Superior temporal gyrus (tissue), 1 donor: ENCODE measurements around the gene PLA2G4F.
A peak's percentile ranks its signal among the peaks of the same experiment; 100 is the strongest.

Experiments used
- DNase-seq: peaks from one replicate; pipeline ENCODE4 v3.0.0-alpha.2; 2016; ENCODE audit errors: extremely low spot score

PLA2G4F gene

GRCh38 chr15:42131826-42132806, 24.3 kb downstream of the PLA2G4F start:
- no peak for DNase-seq

DNA sequence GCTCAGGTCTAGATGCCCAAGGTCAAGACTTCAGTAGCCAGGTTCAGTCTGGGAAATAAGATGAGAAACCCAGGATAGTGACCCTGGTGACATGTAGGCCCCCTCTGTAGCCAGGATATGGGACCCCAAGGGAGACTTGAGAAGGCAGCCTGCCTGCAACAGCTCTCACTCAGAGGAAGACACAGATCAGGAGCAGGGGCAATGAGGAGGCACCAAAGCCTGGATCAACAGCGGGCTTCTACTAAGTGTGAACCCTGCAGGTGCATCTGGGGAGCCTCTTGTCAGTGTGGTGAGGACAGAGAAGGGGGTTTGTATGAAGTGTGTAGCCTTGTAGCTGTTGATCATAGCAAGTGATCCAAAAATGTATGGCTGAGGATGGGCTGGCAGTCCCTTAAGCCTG, 25.4 kb downstream of the PLA2G4F start:
- no peak for DNase-seq

GRCh38 chr15:42130246-42130986, 26.0 kb downstream of the PLA2G4F start:
- DNase-seq: no peak

GRCh38 chr15:42129364-42129763, 27.1 kb downstream of the PLA2G4F start:
- no peak for DNase-seq

- no peak for DNase-seq
Observed at GRCh38 chr15:42128476-42128875, 28.0 kb downstream of the PLA2G4F start.

DNA sequence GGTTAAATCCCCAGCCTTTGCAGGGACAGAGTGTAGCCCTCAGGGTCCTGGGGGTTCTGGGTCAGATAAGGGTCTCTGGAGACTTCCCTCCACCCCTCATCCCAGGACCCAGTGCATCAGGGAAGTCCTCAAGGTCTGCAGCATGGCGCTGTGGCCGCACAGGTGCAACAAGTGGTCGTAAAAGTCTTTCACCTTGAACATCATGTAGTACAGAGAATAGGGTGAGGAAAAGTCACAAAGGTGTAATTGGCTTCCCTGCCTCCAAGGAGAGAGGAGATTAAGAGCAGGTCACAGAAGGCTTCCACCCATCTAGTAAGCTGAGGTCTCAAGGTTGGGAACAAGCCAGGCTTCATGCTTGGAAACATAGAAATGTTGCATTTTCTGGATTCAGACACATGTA, 32.9 kb downstream of the PLA2G4F start:
- no peak for DNase-seq

GRCh38 chr15:42121682-42122081, 34.8 kb downstream of the PLA2G4F start:
- DNase-seq: no peak

- no peak for DNase-seq
Observed at GRCh38 chr15:42121021-42121420, 35.4 kb downstream of the PLA2G4F start.

DNA sequence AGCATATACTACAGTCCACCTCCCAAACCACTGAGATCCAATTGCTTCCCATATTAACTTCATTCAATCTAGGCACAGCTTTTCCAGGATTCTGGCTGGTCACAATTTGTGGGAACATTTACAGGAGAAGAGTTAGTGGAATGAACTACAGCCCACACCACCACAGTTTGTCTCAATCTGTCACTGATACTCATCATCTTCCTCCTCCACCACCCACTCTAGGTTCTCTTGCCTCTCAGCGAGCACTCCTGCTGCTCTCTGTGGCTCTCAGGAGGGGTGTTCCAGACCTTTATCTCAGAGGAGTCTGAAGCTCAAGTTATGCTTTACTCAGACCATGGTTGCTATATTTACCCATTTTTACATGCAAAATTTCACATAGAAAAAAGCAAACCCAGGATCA, 36.2 kb downstream of the PLA2G4F start:
- DNase-seq: no peak

GRCh38 chr15:42119446-42119760, 37.0 kb downstream of the PLA2G4F start:
- DNase-seq: no peak

GRCh38 chr15:42118650-42119445, 37.6 kb downstream of the PLA2G4F start:
- DNase-seq: no peak

- no peak for DNase-seq
Observed at GRCh38 chr15:42111924-42112323, 44.5 kb downstream of the PLA2G4F start.

GRCh38 chr15:42110367-42110766, 46.1 kb downstream of the PLA2G4F start:
- DNase-seq: no peak

GRCh38 chr15:42108806-42109205, 47.6 kb downstream of the PLA2G4F start:
- DNase-seq: no peak

- no peak for DNase-seq
Observed at GRCh38 chr15:42108189-42108588, 48.2 kb downstream of the PLA2G4F start.

DNA sequence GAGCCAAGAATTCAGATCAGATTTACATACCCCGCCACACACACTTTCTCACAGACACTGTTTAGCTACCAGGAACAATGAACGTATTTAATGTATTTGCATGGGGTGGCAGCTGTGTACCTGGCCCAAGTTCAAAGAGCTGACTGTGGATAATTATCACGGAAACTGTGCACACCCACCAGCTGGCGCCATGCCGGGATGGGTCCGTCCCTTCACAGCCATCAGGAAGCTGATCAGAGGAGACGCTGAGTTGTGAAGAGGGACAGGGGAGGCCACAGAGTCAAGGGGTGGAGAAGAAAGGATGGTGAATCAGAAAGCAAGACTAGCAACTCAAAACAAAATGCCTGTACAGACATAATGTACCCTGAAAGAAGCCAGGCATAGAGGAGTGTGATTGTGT, 49.0 kb downstream of the PLA2G4F start:
- DNase-seq: peak; percentile 56

DNA sequence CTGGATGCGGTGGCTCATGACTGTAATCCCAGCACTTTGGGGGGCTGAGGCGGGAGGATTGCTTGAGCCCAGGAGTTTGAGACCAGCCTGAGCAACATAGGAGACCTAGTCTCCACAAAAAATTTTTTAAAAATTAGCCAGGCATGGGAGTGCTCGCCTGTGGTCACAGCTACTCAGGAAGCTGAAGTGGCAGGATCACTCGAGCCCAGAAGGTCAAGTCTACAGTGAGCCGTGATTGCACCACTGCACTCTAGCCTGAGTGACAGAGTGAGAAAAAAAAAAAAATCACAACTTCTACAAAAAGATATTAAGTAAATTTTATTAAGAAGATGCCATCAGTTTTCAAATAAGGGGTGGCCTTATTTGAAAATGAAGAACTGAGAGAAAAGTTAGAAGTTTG, 50.1 kb downstream of the PLA2G4F start:
- no peak for DNase-seq

- no peak for DNase-seq
Observed at GRCh38 chr15:42104095-42104891, 52.1 kb downstream of the PLA2G4F start.

GRCh38 chr15:42102646-42103235, 53.7 kb downstream of the PLA2G4F start:
- no peak for DNase-seq

GRCh38 chr15:42101861-42102260, 54.6 kb downstream of the PLA2G4F start:
- no peak for DNase-seq
